Neural cell (in vitro differentiated cells): Measurements from ENCODE around the gene CD3G. TPM values are rescaled to one million over a fixed set of nuclear protein-coding genes. Genes with fewer than 3 reads are reported as not detected.

Experiments used
- polyA plus RNA-seq: library from polyadenylated mRNA; depleted of rRNA; stranded (reverse); fragments of >200 nt; gene quantifications from 2 replicates; pipeline ENCODE4 v1.2.3, GENCODE V29; 2014
- small RNA-seq, 3 experiments: library from RNA; depleted of rRNA; stranded (forward); fragments of <200 nt; gene quantifications; one replicate each; pipeline ENCODE3, GENCODE V24; 2012

CD3G gene
- polyA plus RNA-seq, 1 donor from 2014 or later: not detected

Small RNA genes within 50 kb of the gene (small RNA-seq; reads per million reads assigned to genes)
- 0 reads per million in 3 experiments for gene AP001582.1

Other genes with a start within 250 kb of the CD3G start
- gene SCN4B, start 191.5 kb upstream of the CD3G start, polyA plus RNA-seq: 0.61 and 0.92 TPM in 2 replicates
- 1.0 and 1.1 TPM in 2 replicates for gene SCN2B, start 167.7 kb upstream of the CD3G start, polyA plus RNA-seq
- 0.28 TPM in 1 of 2 replicates, not detected in the other for gene JAML, start 119.3 kb upstream of the CD3G start, polyA plus RNA-seq
- gene MPZL3, start 92.0 kb upstream of the CD3G start, polyA plus RNA-seq: 3.6 and 5.4 TPM in 2 replicates
- not detected in 2 replicates for gene MPZL2, start 80.0 kb upstream of the CD3G start, polyA plus RNA-seq
- not detected in 2 replicates for gene CD3E, start 39.6 kb upstream of the CD3G start, polyA plus RNA-seq
- gene CD3D, start 1.6 kb upstream of the CD3G start, polyA plus RNA-seq: not detected in 2 replicates
- 33.0 and 36.9 TPM in 2 replicates for gene UBE4A, start 15.3 kb downstream of the CD3G start, polyA plus RNA-seq
- 107 and 153 TPM in 2 replicates for gene ATP5MG, start 57.3 kb downstream of the CD3G start, polyA plus RNA-seq
- gene KMT2A, start 92.1 kb downstream of the CD3G start, polyA plus RNA-seq: 16.7 and 24.2 TPM in 2 replicates
- 1.3 and 4.3 TPM in 2 replicates for gene TTC36, start 183.1 kb downstream of the CD3G start, polyA plus RNA-seq
- 139 and 154 TPM in 2 replicates for gene TMEM25, start 186.8 kb downstream of the CD3G start, polyA plus RNA-seq
- gene IFT46, start 221.6 kb downstream of the CD3G start, polyA plus RNA-seq: 70.3 and 75.5 TPM in 2 replicates
- 67.2 and 68.4 TPM in 2 replicates for gene ARCN1, start 228.1 kb downstream of the CD3G start, polyA plus RNA-seq